SK-N-SH treated with all-trans-retinoic acid at 6 μM for 48 hours (cell line): ENCODE data around the gene TPP2.

Source experiments
- BACH2 ChIP-seq: fragments of 250-450 bp; sonication (Bioruptor Pico); IDR thresholded peaks from 2 replicates; pipeline ENCODE4 v1.9.0; 2021; ENCODE audit warnings: mild to moderate bottlenecking, borderline replicate concordance
- CREB5 ChIP-seq: fragments of 250-450 bp; sonication (Bioruptor Pico); IDR thresholded peaks from 2 replicates; pipeline ENCODE4 v1.5.1; 2020; ENCODE audit warnings: low read depth, mild to moderate bottlenecking, moderate library complexity
- PATZ1 ChIP-seq: fragments of 250-450 bp; sonication (Bioruptor Pico); IDR thresholded peaks from 2 replicates; pipeline ENCODE4 v1.8.0; 2020; ENCODE audit warnings: mild to moderate bottlenecking, moderate library complexity, borderline replicate concordance
- SNAI2 ChIP-seq: fragments of 250-450 bp; sonication (Bioruptor Pico); IDR thresholded peaks from 2 replicates; pipeline ENCODE4 v1.5.0; 2020; ENCODE audit warnings: mild to moderate bottlenecking, moderate library complexity
- TOX ChIP-seq: fragments of 250-450 bp; sonication (Bioruptor Pico); IDR thresholded peaks from 2 replicates; pipeline ENCODE4 v1.8.0; 2021; ENCODE audit warnings: mild to moderate bottlenecking, moderate library complexity, borderline replicate concordance
- ZNF8 ChIP-seq: fragments of 450-650 bp; formaldehyde crosslinking; IDR thresholded peaks from 2 replicates; pipeline ENCODE4 v1.5.0; 2020; ENCODE audit warnings: mild to moderate bottlenecking, moderate library complexity

GRCh38 chr13:102626928-102627327 is 30.1 kb downstream of the TPP2 start:
- no peak for TF ChIP-seq SNAI2
- TF ChIP-seq CREB5, result no peak
- TF ChIP-seq ZNF8, result no peak
- no peak for TF ChIP-seq BACH2 (CRISPR knock-in tag)
- TF ChIP-seq TOX (CRISPR knock-in tag), result no peak
- no peak for TF ChIP-seq PATZ1 (CRISPR knock-in tag)
